ENCODE results near the gene CUBN. TPM values are rescaled to one million over a fixed set of nuclear protein-coding genes. Genes with fewer than 3 reads are reported as not detected.

The CUBN gene
- total and polyA plus RNA-seq, 2 of the 13 experiments (the other 11 are each of a cell fraction or from before 2014, with no cell fraction given): 0.27 to 0.32 TPM

DNA sequence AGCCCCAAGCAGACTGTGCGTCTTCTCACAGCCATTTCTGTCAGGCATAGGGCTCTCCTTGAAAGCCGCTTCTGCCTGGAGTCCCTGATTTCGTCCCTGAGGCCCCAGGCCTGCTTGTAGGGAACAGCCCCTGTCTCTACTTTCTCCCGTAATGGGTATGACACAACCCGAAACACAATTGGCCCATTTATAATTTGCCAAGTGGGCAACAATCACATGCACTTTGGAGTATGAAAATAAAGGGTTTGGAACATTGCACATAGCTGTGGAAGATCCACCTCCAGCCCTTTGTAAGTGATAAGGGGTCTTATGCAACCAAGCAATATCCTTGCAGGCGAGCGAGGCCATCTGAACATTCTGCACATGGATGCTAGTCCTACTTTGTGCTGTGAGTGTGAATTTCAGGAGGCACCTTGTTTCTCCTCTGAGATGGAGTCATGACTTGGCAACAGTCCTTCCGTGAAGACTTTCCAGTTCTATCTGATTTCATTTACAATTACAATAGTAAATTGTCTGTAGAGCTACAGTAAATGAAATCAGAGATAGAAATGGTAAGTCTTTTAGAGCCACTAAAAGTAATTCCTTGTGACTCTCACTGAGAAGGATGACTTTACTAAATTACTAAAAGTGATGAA is 141.5 kb downstream of the CUBN start:
- Histone ChIP-seq H3K4me2 (ENCODE audit: low read depth, low read length) (no peak overlapping the region), H3K9me3 (ENCODE audit: low read length) (no peaks in the 10 kb centered on the region), H3K27me3 (ENCODE audit: control insufficient read depth in 1 of 2, insufficient read depth in 2 of 2, low read length in 2 of 2) (no peaks in the 10 kb centered on the region), H3K36me3 (replicated peaks in 1 of 2; ENCODE audit: control insufficient read depth in 1 of 2, insufficient read depth in 2 of 2, low read length in 2 of 2) (no peaks in the 10 kb centered on the region), H2AFZ (ENCODE audit: low read length) (no peak overlapping the region), H3K4me1 (ENCODE audit: insufficient read depth, low read length) (peaks cover 21% of the 10 kb centered on the region), H4K20me1 (ENCODE audit: insufficient read depth, low read length) (no peaks in the 10 kb centered on the region), H3K27ac (ENCODE audit: extremely low read length, insufficient read depth, low read length) (no peak overlapping the region), H3K79me2 (ENCODE audit: insufficient read depth, low read length) (no peaks in the 10 kb centered on the region), H3K4me3 (replicated peaks in 1 of 3; ENCODE audit: insufficient read depth in 1 of 3, low read depth in 2 of 3, low read length in 3 of 3) (no peak overlapping the region), H3K9ac (ENCODE audit: insufficient read depth, low read depth, low read length) (no peak overlapping the region)
- FAIRE-seq (no peak), ATAC-seq (no peak), DNase-seq (ENCODE audit: low spot score) (peak; percentile 12)
- no peak for TF ChIP-seq TP53 (CRISPR knock-in tag; conservative IDR thresholded peaks at IDR 0.05)
- TF ChIP-seq RAD51 (IDR thresholded peaks at IDR 0.05; ENCODE audit: borderline replicate concordance): no peak
- TF ChIP-seq ZNF616 (CRISPR knock-in tag; IDR thresholded peaks at IDR 0.05; ENCODE audit: low read depth): no peak
- TF ChIP-seq KDM5A (IDR thresholded peaks at IDR 0.05; ENCODE audit: borderline replicate concordance, low read length): no peak
- TF ChIP-seq ZNF709 (CRISPR knock-in tag; IDR thresholded peaks at IDR 0.05): no peak
- TF ChIP-seq MEIS2 (CRISPR knock-in tag; IDR thresholded peaks at IDR 0.05): no peak
- TF ChIP-seq SNAPC2 (CRISPR knock-in tag; IDR thresholded peaks at IDR 0.05): no peak
- TF ChIP-seq ZNF264 (CRISPR knock-in tag; IDR thresholded peaks at IDR 0.05): no peak
- TF ChIP-seq FIP1L1 (IDR thresholded peaks at IDR 0.05; ENCODE audit: borderline replicate concordance, insufficient read depth, low read depth, low read length): no peak
- no peak for TF ChIP-seq SALL2 (CRISPR knock-in tag; IDR thresholded peaks at IDR 0.05)
- 20% methylated on average over 8 of the region's 8 CpGs for WGBS (ENCODE audit: low lambda C conversion rate)
- ChIA-PET POLR2A (no interaction called here), CTCF (ENCODE audit: low intra/inter-chr PET ratio, low total read pairs) (no interaction called here)
- no TSS peak for BruUV-seq (replicated peaks)
- in situ Hi-C loops (cut with HindIII; ENCODE audit: extremely low pct_ligation_motif_present, low pct_unique_long_range_greater_than_20kb) (no loop called here), intact Hi-C loops (cut with micrococcal nuclease; ENCODE audit: unreplicated experiment) (no loop called here)

DNA sequence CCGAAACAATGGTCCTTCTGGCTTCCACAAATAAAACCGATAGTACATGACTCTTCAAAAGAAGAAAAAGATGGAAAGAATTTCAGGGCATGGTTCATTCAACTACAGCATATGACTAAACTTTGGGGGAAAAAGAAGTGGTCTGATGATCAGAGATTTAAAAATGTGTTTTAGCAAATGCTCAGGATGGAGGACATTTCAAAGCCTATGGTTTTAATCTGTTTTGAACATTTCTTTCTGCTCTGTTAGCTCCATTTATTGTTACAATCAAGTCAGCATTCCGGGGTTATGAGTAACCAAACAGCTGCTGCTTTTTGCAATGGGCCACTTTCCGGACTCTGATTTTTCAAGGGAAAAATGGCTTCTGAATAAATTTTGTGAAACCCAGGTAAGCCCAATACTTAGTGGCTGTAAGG is 142.4 kb downstream of the CUBN start:
- Histone ChIP-seq H3K27me3 (ENCODE audit: control insufficient read depth in 1 of 2, insufficient read depth in 2 of 2, low read length in 2 of 2) (no peaks in the 10 kb centered on the region), H3K36me3 (replicated peaks in 1 of 2; ENCODE audit: control insufficient read depth in 1 of 2, insufficient read depth in 2 of 2, low read length in 2 of 2) (no peaks in the 10 kb centered on the region), H3K27ac (ENCODE audit: extremely low read length, insufficient read depth, low read length) (no peak overlapping the region), H3K79me2 (ENCODE audit: insufficient read depth, low read length) (no peaks in the 10 kb centered on the region), H3K9ac (ENCODE audit: insufficient read depth, low read depth, low read length) (no peak overlapping the region), H4K20me1 (ENCODE audit: insufficient read depth, low read length) (no peaks in the 10 kb centered on the region), H3K9me3 (ENCODE audit: low read length) (no peaks in the 10 kb centered on the region), H3K4me3 (replicated peaks in 1 of 3; ENCODE audit: insufficient read depth in 1 of 3, low read depth in 2 of 3, low read length in 3 of 3) (no peak overlapping the region), H3K4me2 (ENCODE audit: low read depth, low read length) (no peak overlapping the region), H2AFZ (ENCODE audit: low read length) (no peak overlapping the region), H3K4me1 (ENCODE audit: insufficient read depth, low read length) (peaks cover 21% of the 10 kb centered on the region)
- ChIA-PET POLR2A (no interaction called here), CTCF (ENCODE audit: low intra/inter-chr PET ratio, low total read pairs) (no interaction called here)
- DNase-seq (ENCODE audit: low spot score) (no peak), FAIRE-seq (no peak), ATAC-seq (no peak)
- BruUV-seq (replicated peaks): no TSS peak
- in situ Hi-C loops (cut with HindIII; ENCODE audit: extremely low pct_ligation_motif_present, low pct_unique_long_range_greater_than_20kb) (no loop called here), intact Hi-C loops (cut with micrococcal nuclease; ENCODE audit: unreplicated experiment) (no loop called here)
- WGBS (ENCODE audit: low lambda C conversion rate): 10% methylated on average over 4 of the region's 4 CpGs
- TF ChIP-seq ZMAT3 (CRISPR knock-in tag; conservative IDR thresholded peaks at IDR 0.05) (no peak), MAX (IDR thresholded peaks at IDR 0.05) (no peak), TCF7L2 (IDR thresholded peaks at IDR 0.05; ENCODE audit: low read depth, low read length) (no peak), TEF (CRISPR knock-in tag; IDR thresholded peaks at IDR 0.05) (no peak), HOXA3 (CRISPR knock-in tag; IDR thresholded peaks at IDR 0.05) (no peak)
- TF ChIP-seq, protein P1, sequence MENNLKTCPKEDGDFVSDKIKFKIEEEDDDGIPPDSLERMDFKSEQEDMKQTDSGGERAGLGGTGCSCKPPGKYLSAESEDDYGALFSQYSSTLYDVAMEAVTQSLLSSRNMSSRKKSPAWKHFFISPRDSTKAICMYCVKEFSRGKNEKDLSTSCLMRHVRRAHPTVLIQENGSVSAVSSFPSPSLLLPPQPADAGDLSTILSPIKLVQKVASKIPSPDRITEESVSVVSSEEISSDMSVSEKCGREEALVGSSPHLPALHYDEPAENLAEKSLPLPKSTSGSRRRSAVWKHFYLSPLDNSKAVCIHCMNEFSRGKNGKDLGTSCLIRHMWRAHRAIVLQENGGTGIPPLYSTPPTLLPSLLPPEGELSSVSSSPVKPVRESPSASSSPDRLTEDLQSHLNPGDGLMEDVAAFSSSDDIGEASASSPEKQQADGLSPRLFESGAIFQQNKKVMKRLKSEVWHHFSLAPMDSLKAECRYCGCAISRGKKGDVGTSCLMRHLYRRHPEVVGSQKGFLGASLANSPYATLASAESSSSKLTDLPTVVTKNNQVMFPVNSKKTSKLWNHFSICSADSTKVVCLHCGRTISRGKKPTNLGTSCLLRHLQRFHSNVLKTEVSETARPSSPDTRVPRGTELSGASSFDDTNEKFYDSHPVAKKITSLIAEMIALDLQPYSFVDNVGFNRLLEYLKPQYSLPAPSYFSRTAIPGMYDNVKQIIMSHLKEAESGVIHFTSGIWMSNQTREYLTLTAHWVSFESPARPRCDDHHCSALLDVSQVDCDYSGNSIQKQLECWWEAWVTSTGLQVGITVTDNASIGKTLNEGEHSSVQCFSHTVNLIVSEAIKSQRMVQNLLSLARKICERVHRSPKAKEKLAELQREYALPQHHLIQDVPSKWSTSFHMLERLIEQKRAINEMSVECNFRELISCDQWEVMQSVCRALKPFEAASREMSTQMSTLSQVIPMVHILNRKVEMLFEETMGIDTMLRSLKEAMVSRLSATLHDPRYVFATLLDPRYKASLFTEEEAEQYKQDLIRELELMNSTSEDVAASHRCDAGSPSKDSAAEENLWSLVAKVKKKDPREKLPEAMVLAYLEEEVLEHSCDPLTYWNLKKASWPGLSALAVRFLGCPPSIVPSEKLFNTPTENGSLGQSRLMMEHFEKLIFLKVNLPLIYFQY (CRISPR knock-in tag; IDR thresholded peaks at IDR 0.05; ENCODE audit: borderline replicate concordance): no peak
